SU-DHL-6 (cell line): ENCODE results near the gene MORC2.

Experiments used
- H2AFZ ChIP-seq: fragments of 200-600 bp; sonication (generic); 2 replicates; pipeline ENCODE4 v1.6.1; 2014; ENCODE audit warnings: low read depth, mild to moderate bottlenecking, moderate library complexity, mixed read lengths, antibody characterized with exemption, low read length; ENCODE audit not compliant: severe bottlenecking
- H3F3A ChIP-seq: fragments of 200-600 bp; shearing (Covaris generic); 2 replicates; pipeline ENCODE4 v1.6.0; 2016; ENCODE audit warnings: antibody characterized with exemption, mild to moderate bottlenecking; ENCODE audit not compliant: insufficient read depth
- H3K27ac ChIP-seq: fragments of 200-600 bp; sonication (generic); 2 replicates; pipeline ENCODE4 v1.5.1; 2016; ENCODE audit warnings: low read depth, mild to moderate bottlenecking, low read length, moderate library complexity, mixed read lengths
- H3K27me3 ChIP-seq: fragments of 200-600 bp; sonication (generic), shearing (Covaris generic); 2 replicates; pipeline ENCODE4 v1.6.0; 2014; ENCODE audit warnings: mild to moderate bottlenecking, low read length
- H3K36me3 ChIP-seq: fragments of 200-600 bp; sonication (generic); 2 replicates; pipeline ENCODE4 v1.6.1; 2014; ENCODE audit warnings: mild to moderate bottlenecking, low read length, mixed read lengths
- H3K4me2 ChIP-seq: fragments of 300-600, 200-600 bp; shearing (Covaris generic), sonication (generic); 2 replicates; pipeline ENCODE4 v1.6.0; 2014; ENCODE audit warnings: low read length, low read depth, mild to moderate bottlenecking; ENCODE audit not compliant: poor library complexity, severe bottlenecking
- H3K4me3 ChIP-seq: fragments of 200-600 bp; sonication (generic); 2 replicates; pipeline ENCODE4 v1.5.1; 2014; ENCODE audit warnings: antibody characterized with exemption, low read length, mild to moderate bottlenecking, mixed read lengths; ENCODE audit not compliant: insufficient read depth, poor library complexity, severe bottlenecking
- H3K79me2 ChIP-seq: fragments of 200-600 bp; sonication (generic); 2 replicates; pipeline ENCODE4 v1.6.1; 2014; ENCODE audit warnings: mild to moderate bottlenecking, low read length, moderate library complexity; ENCODE audit not compliant: insufficient read depth
- H3K9ac ChIP-seq: fragments of 200-600 bp; sonication (generic); 2 replicates; pipeline ENCODE4 v1.7.0; 2014; ENCODE audit warnings: mild to moderate bottlenecking, low read length
- H3K9me2 ChIP-seq: fragments of 200-600 bp; sonication (generic); replicated peaks from 2 replicates; pipeline ENCODE4 v1.6.1; 2014; ENCODE audit warnings: low read length; ENCODE audit not compliant: insufficient read depth
- H3K9me3 ChIP-seq: fragments of 200-600 bp; sonication (generic); 2 replicates; pipeline ENCODE4 v1.6.1; 2014; ENCODE audit warnings: low read length, mixed read lengths; ENCODE audit not compliant: insufficient read depth
- H4K20me1 ChIP-seq: fragments of 200-600 bp; sonication (generic); 2 replicates; pipeline ENCODE4 v1.6.1; 2014; ENCODE audit warnings: low read depth, mild to moderate bottlenecking, antibody characterized with exemption, low read length, moderate library complexity, mixed read lengths
- CTCF ChIP-seq: fragments of 200-600 bp; sonication (generic); IDR thresholded peaks from one replicate; pipeline ENCODE4 v1.5.1; 2017; ENCODE audit warnings: antibody characterized with exemption, mild to moderate bottlenecking, low read length, moderate library complexity; ENCODE audit not compliant: insufficient read depth, poor library complexity, severe bottlenecking
- EZH2phosphoT487 ChIP-seq: fragments of 200-600 bp; sonication (generic), shearing (Covaris generic); conservative IDR thresholded peaks from 2 replicates; pipeline ENCODE4 v1.6.1; 2018; ENCODE audit warnings: mild to moderate bottlenecking, antibody characterized with exemption, low read length, moderate library complexity, mixed read lengths

Gene MORC2

GRCh38 chr22:30979932-30980331 is 11.4 kb upstream of the MORC2 start:
- Histone ChIP-seq H3K79me2 (peaks cover 14% of the 10 kb centered on the region; the same call in 1 of the 2 replicates), H3K27ac (no peak overlapping the region), H4K20me1 (no peaks in the 10 kb centered on the region), H3K9me3 (peaks cover 9% of the 10 kb centered on the region; the same call in 1 of the 2 replicates), H3K9me2 (no peaks in the 10 kb centered on the region), H3K9ac (no peak overlapping the region), H3K4me2 (no peak overlapping the region), H3K4me3 (no peak overlapping the region), H3F3A (no peaks in the 10 kb centered on the region), H2AFZ (no peak overlapping the region), H3K36me3 (peaks cover 21% of the 10 kb centered on the region), H3K27me3 (no peaks in the 10 kb centered on the region)
- no peak for TF ChIP-seq CTCF
- no peak for TF ChIP-seq EZH2phosphoT487

- H3F3A ChIP-seq, result no peaks in the 10 kb centered on the region
- H3K9me2 ChIP-seq, result no peaks in the 10 kb centered on the region
- no peak overlapping the region for H3K4me2 ChIP-seq
- no peaks in the 10 kb centered on the region for H4K20me1 ChIP-seq
- no peak for TF ChIP-seq EZH2phosphoT487
- TF ChIP-seq CTCF, result no peak
- H3K27ac ChIP-seq, result no peak overlapping the region
- peaks cover 36% of the 10 kb centered on the region for H3K36me3 ChIP-seq
- H3K27me3 ChIP-seq, result no peaks in the 10 kb centered on the region
- H3K4me3 ChIP-seq, result no peak overlapping the region
- no peak overlapping the region for H2AFZ ChIP-seq
- no peak overlapping the region for H3K9ac ChIP-seq
- peaks cover 11% of the 10 kb centered on the region; the same call in 1 of the 2 replicates for H3K9me3 ChIP-seq
- peaks cover 29% of the 10 kb centered on the region; the same call in 1 of the 2 replicates for H3K79me2 ChIP-seq
Observed at GRCh38 chr22:30978304-30978962, 9.9 kb upstream of the MORC2 start.

GRCh38 chr22:30970356-30970746 is 1.8 kb upstream of the MORC2 start:
- Histone ChIP-seq H3K27ac (no peak overlapping the region), H3K9ac (peak overlapping the region; percentile 82), H3K79me2 (peaks cover 69% of the 10 kb centered on the region), H3K4me2 (peak overlapping the region; percentile 83), H4K20me1 (no peaks in the 10 kb centered on the region; the same call in 1 of the 2 replicates), H3F3A (no peaks in the 10 kb centered on the region), H3K9me2 (no peaks in the 10 kb centered on the region), H3K9me3 (peaks cover 27% of the 10 kb centered on the region; the same call in 1 of the 2 replicates), H3K27me3 (no peaks in the 10 kb centered on the region), H2AFZ (no peak overlapping the region), H3K36me3 (peaks cover 60% of the 10 kb centered on the region), H3K4me3 (peak overlapping the region; percentile 64)
- no peak for TF ChIP-seq EZH2phosphoT487
- no peak for TF ChIP-seq CTCF
